Type B pancreatic cell (in vitro differentiated cells): ENCODE measurements around the gene MYBBP1A. TPM values are rescaled to one million over a fixed set of nuclear protein-coding genes. Genes with fewer than 3 reads are reported as not detected.

Experiments
- DNase-seq: peaks from one replicate; pipeline ENCODE4 v3.0.0; 2021; ENCODE audit warnings: mixed read lengths; ENCODE audit not compliant: unreplicated experiment; ENCODE audit errors: extremely low spot score
- H3K27ac Mint-ChIP-seq: 2 replicates; pipeline ENCODE4 v1.8.0; 2021; ENCODE audit warnings: mild to moderate bottlenecking, mixed read lengths
- H3K27me3 Mint-ChIP-seq: 2 replicates; pipeline ENCODE4 v1.8.0; 2021; ENCODE audit warnings: mixed read lengths
- H3K36me3 Mint-ChIP-seq: 2 replicates; pipeline ENCODE4 v1.8.0; 2021; ENCODE audit warnings: mixed read lengths
- H3K4me1 Mint-ChIP-seq: one replicate; pipeline ENCODE4 v1.8.0; 2021; ENCODE audit warnings: mixed read lengths; ENCODE audit not compliant: unreplicated experiment
- H3K4me3 Mint-ChIP-seq: 2 replicates; pipeline ENCODE4 v1.8.0; 2021; ENCODE audit warnings: mild to moderate bottlenecking, mixed read lengths
- H3K9me3 Mint-ChIP-seq: 2 replicates; pipeline ENCODE4 v1.8.0; 2021; ENCODE audit warnings: mixed read lengths
- CTCF ChIP-seq: fragments of 200-600 bp; sonication (generic); conservative IDR thresholded peaks from 2 replicates; pipeline ENCODE4 v1.5.0; 2021; ENCODE audit warnings: antibody characterized with exemption, mild to moderate bottlenecking
- total RNA-seq: library from RNA; stranded (reverse); gene quantifications from 2 replicates; pipeline ENCODE4 v1.2.1, GENCODE V29; 2021; ENCODE audit warnings: low replicate concordance

The MYBBP1A gene
- total RNA-seq, 1 donor from 2014 or later: 66.0 TPM

GRCh38 chr17:4548721-4549531 lies 6.3 kb downstream of the MYBBP1A start:
- H3K4me1 Mint-ChIP-seq: no peaks in the 10 kb centered on the region
- H3K9me3 Mint-ChIP-seq: no peaks in the 10 kb centered on the region
- H3K4me3 Mint-ChIP-seq: no peak overlapping the region
- no peak for TF ChIP-seq CTCF
- DNase-seq: no peak
- H3K27ac Mint-ChIP-seq: no peak overlapping the region
- H3K36me3 Mint-ChIP-seq: peaks cover 7% of the 10 kb centered on the region
- H3K27me3 Mint-ChIP-seq: no peaks in the 10 kb centered on the region

- H3K27ac Mint-ChIP-seq: no peak overlapping the region
- no peaks in the 10 kb centered on the region for H3K27me3 Mint-ChIP-seq
- DNase-seq: no peak
- no peak overlapping the region for H3K4me3 Mint-ChIP-seq
- H3K36me3 Mint-ChIP-seq: peaks cover 7% of the 10 kb centered on the region
- no peak for TF ChIP-seq CTCF
- H3K9me3 Mint-ChIP-seq: no peaks in the 10 kb centered on the region
- no peaks in the 10 kb centered on the region for H3K4me1 Mint-ChIP-seq
Observed at GRCh38 chr17:4548061-4548461, 7.1 kb downstream of the MYBBP1A start.

- H3K4me3 Mint-ChIP-seq: no peak overlapping the region
- H3K4me1 Mint-ChIP-seq: no peaks in the 10 kb centered on the region
- H3K27ac Mint-ChIP-seq: no peak overlapping the region
- TF ChIP-seq CTCF: no peak
- H3K9me3 Mint-ChIP-seq: no peaks in the 10 kb centered on the region
- H3K36me3 Mint-ChIP-seq: peaks cover 7% of the 10 kb centered on the region
- DNase-seq: no peak
- no peaks in the 10 kb centered on the region for H3K27me3 Mint-ChIP-seq
Observed at GRCh38 chr17:4547118-4547906, 7.9 kb downstream of the MYBBP1A start.

GRCh38 chr17:4545217-4545951 lies 9.8 kb downstream of the MYBBP1A start:
- no peaks in the 10 kb centered on the region for H3K4me1 Mint-ChIP-seq
- H3K27ac Mint-ChIP-seq: no peak overlapping the region
- H3K36me3 Mint-ChIP-seq: peaks cover 3% of the 10 kb centered on the region
- no peak overlapping the region for H3K4me3 Mint-ChIP-seq
- H3K27me3 Mint-ChIP-seq: no peaks in the 10 kb centered on the region
- no peaks in the 10 kb centered on the region for H3K9me3 Mint-ChIP-seq
- no peak for TF ChIP-seq CTCF
- DNase-seq: no peak

- no peaks in the 10 kb centered on the region for H3K9me3 Mint-ChIP-seq
- H3K4me1 Mint-ChIP-seq: no peaks in the 10 kb centered on the region
- no peak for TF ChIP-seq CTCF
- H3K27ac Mint-ChIP-seq: no peak overlapping the region
- no peak overlapping the region for H3K4me3 Mint-ChIP-seq
- H3K27me3 Mint-ChIP-seq: no peaks in the 10 kb centered on the region
- peaks cover 3% of the 10 kb centered on the region for H3K36me3 Mint-ChIP-seq
- no peak for DNase-seq
Observed at GRCh38 chr17:4544951-4545216, 10.3 kb downstream of the MYBBP1A start.
